Gastroesophageal sphincter (tissue), 4 donors: ENCODE data around the gene TMEM54. TPM values are rescaled to one million over a fixed set of nuclear protein-coding genes. Genes with fewer than 3 reads are reported as not detected.
"Not testable (repeated sequence)": the region's sequence is repeated elsewhere in the genome, so short reads cannot be mapped to it uniquely, and the experiment has no call there.

Experiments
- ATAC-seq: fragments of 150-250 bp; one replicate; pipeline ENCODE4 v1.9.1; 2016; ENCODE audit warnings: mild to moderate bottlenecking, moderate library complexity
- H3K27ac ChIP-seq, 4 donors: fragments of 200-600 bp; sonication (generic) in 3 of 4; 1 replicate in 3 of 4; 2 replicates in 1 of 4; pipeline ENCODE4 v1.5.1; 2016 to 2019
- H3K27me3 ChIP-seq: fragments of 200-600 bp; sonication (generic); one replicate; pipeline ENCODE4 v1.5.1; 2019
- H3K36me3 ChIP-seq, 2 donors: fragments of 200-600 bp; sonication (generic); one replicate each; pipeline ENCODE4 v1.5.1; 2019; ENCODE audit warnings: control low read depth in 1 of 2
- H3K4me1 ChIP-seq, 3 donors: fragments of 200-600 bp; sonication (generic); 1 replicate in 2 of 3; 2 replicates in 1 of 3; pipeline ENCODE4 v1.5.1; 2016 to 2019; ENCODE audit warnings: control low read depth in 2 of 3
- H3K4me3 ChIP-seq, 2 donors: fragments of 200-600 bp; sonication (generic); one replicate each; pipeline ENCODE4 v1.5.1; 2019; ENCODE audit warnings: mild to moderate bottlenecking in 1 of 2, moderate library complexity in 1 of 2
- H3K9me3 ChIP-seq, 3 donors: fragments of 200-600 bp; sonication (generic); one replicate each; pipeline ENCODE4 v1.5.1; 2017 to 2019; ENCODE audit warnings: control low read depth in 2 of 3
- CTCF ChIP-seq, 4 experiments: fragments of 200-600 bp in 2 of 4; fragments of 450-650 bp in 2 of 4; sonication (generic) in 1 of 4; IDR thresholded peaks; one replicate each; pipeline ENCODE4 v1.5.1; 2017 to 2019; ENCODE audit warnings: antibody characterized with exemption in 4 of 4, mild to moderate bottlenecking in 2 of 4, moderate library complexity in 2 of 4
- EP300 ChIP-seq: sonication (generic); formaldehyde crosslinking; IDR thresholded peaks from one replicate; pipeline ENCODE4 v1.6.1; 2017; ENCODE audit warnings: antibody characterized with exemption, mild to moderate bottlenecking
- POLR2A ChIP-seq, 2 donors: fragments of 450-650 bp; IDR thresholded peaks; one replicate each; pipeline ENCODE4 v1.6.1; 2017; ENCODE audit warnings: antibody characterized with exemption in 2 of 2, mild to moderate bottlenecking in 2 of 2, moderate library complexity in 1 of 2
- POLR2AphosphoS5 ChIP-seq: sonication (generic); formaldehyde crosslinking; IDR thresholded peaks from one replicate; pipeline ENCODE4 v1.6.1; 2017; ENCODE audit warnings: antibody characterized with exemption
- WGBS, 2 donors: methylation state at CpG; one replicate each; pipeline ENCODE4 v1.1.5; 2018; ENCODE audit warnings: low coverage in 1 of 2; 5-methylcytosine and 5-hydroxymethylcytosine counted together
- total RNA-seq, 4 donors: library from RNA; depleted of rRNA; stranded (reverse); fragments of >200 nt; gene quantifications; one replicate each; pipeline ENCODE4 v1.1.0, GENCODE V29; 2016

Gene TMEM54
- total RNA-seq, 4 donors from 2014 or later: 71.5 to 138 (median 101) TPM

GRCh38 chr1:32917521-32917920, 16.3 kb upstream of the TMEM54 start:
- Histone ChIP-seq H3K36me3 (no peaks in the 10 kb centered on the region), H3K4me3 (no peak overlapping the region), H3K4me1 (no peaks in the 10 kb centered on the region), H3K27me3 (peaks cover 33% of the 10 kb centered on the region), H3K9me3 (no peaks in the 10 kb centered on the region), H3K27ac (no peak overlapping the region)
- WGBS, 2 donors: 67% methylated on average over 4 of the region's 7 CpGs; no CpG with 5 or more reads in 1 of the 2 donors
- no peak for TF ChIP-seq EP300
- no peak for TF ChIP-seq POLR2AphosphoS5
- no peak for TF ChIP-seq CTCF (IDR thresholded peaks at IDR 0.05)
- no peak for TF ChIP-seq POLR2A (IDR thresholded peaks at IDR 0.05)
- no peak for ATAC-seq

- no peaks in the 10 kb centered on the region for H3K36me3 ChIP-seq
- no peak for TF ChIP-seq CTCF (IDR thresholded peaks at IDR 0.05)
- peaks cover 26% of the 10 kb centered on the region for H3K27me3 ChIP-seq
- WGBS, 2 donors: 86 to 94% methylated on average over 11 of the region's 12 CpGs
- H3K9me3 ChIP-seq: no peaks in the 10 kb centered on the region
- H3K4me1 ChIP-seq: no peaks in the 10 kb centered on the region
- H3K27ac ChIP-seq: no peak overlapping the region
- no peak overlapping the region for H3K4me3 ChIP-seq
- ATAC-seq: no peak
Measured at GRCh38 chr1:32915766-32916706, 14.8 kb upstream of the TMEM54 start.

- no peaks in the 10 kb centered on the region for H3K9me3 ChIP-seq
- no peak for ATAC-seq
Measured at GRCh38 chr1:32910319-32910718, 9.1 kb upstream of the TMEM54 start.

GRCh38 chr1:32907435-32907834, 6.2 kb upstream of the TMEM54 start:
- Histone ChIP-seq H3K27me3 (peaks cover 5% of the 10 kb centered on the region), H3K36me3 (no peaks in the 10 kb centered on the region), H3K4me3 (no peak overlapping the region), H3K9me3 (no peaks in the 10 kb centered on the region), H3K27ac (no peak overlapping the region), H3K4me1 (no peaks in the 10 kb centered on the region)
- TF ChIP-seq CTCF (IDR thresholded peaks at IDR 0.05) (no peak), POLR2A (IDR thresholded peaks at IDR 0.05) (no peak), EP300 (no peak), POLR2AphosphoS5 (no peak)
- ATAC-seq: no peak
- 19 to 23% methylated on average over 4 of the region's 4 CpGs for WGBS, 2 donors

More at GRCh38 chr1:32910319-32910718, 9.1 kb upstream of the TMEM54 start:
- no peaks in the 10 kb centered on the region for H3K36me3 ChIP-seq
- TF ChIP-seq EP300 (no peak), CTCF (IDR thresholded peaks at IDR 0.05) (no peak), POLR2A (IDR thresholded peaks at IDR 0.05) (no peak), POLR2AphosphoS5 (no peak)
- H3K27ac ChIP-seq: no peak overlapping the region
- H3K4me1 ChIP-seq: no peaks in the 10 kb centered on the region
- peaks cover 5% of the 10 kb centered on the region for H3K27me3 ChIP-seq
- 84 to 90% methylated on average over 2 to 5 of the region's 5 CpGs for WGBS, 2 donors
- no peak overlapping the region for H3K4me3 ChIP-seq

- TF ChIP-seq POLR2A (IDR thresholded peaks at IDR 0.05) (no peak), POLR2AphosphoS5 (no peak), CTCF (IDR thresholded peaks at IDR 0.05) (no peak), EP300 (no peak)
- peaks cover 0 to 4% (median 0%) of the 10 kb centered on the region in 3 donors for H3K4me1 ChIP-seq
- no peak overlapping the region for H3K27ac ChIP-seq
- 85 to 89% methylated on average over 3 to 5 of the region's 7 CpGs for WGBS, 2 donors
- H3K36me3 ChIP-seq: no peaks in the 10 kb centered on the region
- peaks cover 5% of the 10 kb centered on the region for H3K27me3 ChIP-seq
- no peaks in the 10 kb centered on the region for H3K9me3 ChIP-seq
- no peak overlapping the region for H3K4me3 ChIP-seq
- ATAC-seq: no peak
Measured at GRCh38 chr1:32906654-32907053, 5.5 kb upstream of the TMEM54 start.

GRCh38 chr1:32905588-32905987, 4.4 kb upstream of the TMEM54 start:
- not testable (repeated sequence) for H3K27ac ChIP-seq

More at GRCh38 chr1:32905588-32905987, 4.4 kb upstream of the TMEM54 start:
- WGBS, 2 donors: 77% methylated on average over 10 of the region's 10 CpGs; no CpG with 5 or more reads in 1 of the 2 donors
- not testable (repeated sequence) for H3K27me3 ChIP-seq, H3K9me3 ChIP-seq, H3K4me3 ChIP-seq, H3K36me3 ChIP-seq, ATAC-seq
- peaks cover 0 to 12% (median 2%) of the 10 kb centered on the region in 3 donors for H3K4me1 ChIP-seq
